HepG2 (cell line): ENCODE results near the gene SCML1. TPM values are rescaled to one million over a fixed set of nuclear protein-coding genes. Genes with fewer than 3 reads are reported as not detected.

Source experiments
- ARID4A ChIP-seq: sonication (generic); formaldehyde crosslinking; IDR thresholded peaks from 2 replicates; pipeline ENCODE4 v1.5.0; 2020; ENCODE audit warnings: mild to moderate bottlenecking, missing genetic modification reagents, borderline replicate concordance
- ATF1 ChIP-seq: IDR thresholded peaks from 2 replicates; pipeline ENCODE4 v1.6.1; 2016; ENCODE audit warnings: mild to moderate bottlenecking, control low read depth
- EZH2 ChIP-seq: conservative IDR thresholded peaks from 2 replicates; pipeline ENCODE4 v1.6.1; 2012; ENCODE audit warnings: mild to moderate bottlenecking, low read depth, low read length, moderate library complexity
- KLF16 ChIP-seq, 2 experiments: sonication (generic) in 1 of 2; formaldehyde crosslinking in 1 of 2; IDR thresholded peaks; 2 replicates each; pipeline versions ENCODE4 v1.6.1 to v1.8.0; 2016 to 2023; ENCODE audit warnings: missing genetic modification reagents in 2 of 2, missing compliant biosample characterization in 1 of 2
- MAF1 ChIP-seq: sonication (generic); formaldehyde crosslinking; IDR thresholded peaks from 2 replicates; pipeline ENCODE4 v1.5.0; 2020; ENCODE audit warnings: missing genetic modification reagents, borderline replicate concordance
- MAX ChIP-seq: IDR thresholded peaks from 2 replicates; pipeline ENCODE4 v1.6.1; 2012; ENCODE audit warnings: inconsistent platforms
- STAT6 ChIP-seq: sonication (generic); formaldehyde crosslinking; IDR thresholded peaks from 2 replicates; pipeline ENCODE4 v1.4.0; 2020; ENCODE audit warnings: missing genetic modification reagents, mild to moderate bottlenecking, borderline replicate concordance
- TCF7 ChIP-seq: sonication (generic); IDR thresholded peaks from 2 replicates; pipeline ENCODE4 v1.6.1; 2016; ENCODE audit warnings: antibody characterized with exemption, low read depth
- TGIF2 ChIP-seq: IDR thresholded peaks from 2 replicates; pipeline ENCODE4 v1.6.1; 2016; ENCODE audit warnings: control low read depth, missing compliant biosample characterization
- ZFX ChIP-seq: sonication (generic); formaldehyde crosslinking; IDR thresholded peaks from 2 replicates; pipeline ENCODE4 v1.4.0; 2020; ENCODE audit warnings: mild to moderate bottlenecking, low read depth, missing genetic modification reagents, moderate library complexity
- ZNF407 ChIP-seq: sonication (generic); formaldehyde crosslinking; IDR thresholded peaks from one replicate; pipeline ENCODE4 v1.5.1; 2020; ENCODE audit warnings: mild to moderate bottlenecking, missing genetic modification reagents; ENCODE audit errors: not compliant biosample characterization
- ZNF747 ChIP-seq: sonication (generic); formaldehyde crosslinking; IDR thresholded peaks from 2 replicates; pipeline ENCODE4 v1.8.1; 2023; ENCODE audit warnings: missing genetic modification reagents, mild to moderate bottlenecking, borderline replicate concordance
- ZNF768 ChIP-seq: sonication (generic); formaldehyde crosslinking; IDR thresholded peaks from 2 replicates; pipeline ENCODE4 v1.4.0; 2020; ENCODE audit warnings: missing genetic modification reagents
- polyA plus RNA-seq, 8 experiments: library from polyadenylated mRNA; depleted of rRNA in 3 of 8; stranded (reverse) in 7 of 8; unstranded in 1 of 8; fragments of >200 nt; fragmentation: Illumina TruSeq in 4 of 8; extraction: Trizol in 4 of 8; gene quantifications; 2 replicates each; pipeline versions ENCODE4 v1.2.1 to v1.2.3, GENCODE V29; 2011 to 2016; ENCODE audit warnings: low read depth in 4 of 8, missing spikeins in 1 of 8, mixed read lengths in 1 of 8; ENCODE audit not compliant: insufficient read depth in 1 of 8
- total RNA-seq, 5 experiments: library from RNA; depleted of rRNA; stranded (reverse); fragments of >200 nt; fragmentation: Illumina TruSeq; extraction: Trizol; gene quantifications; 2 replicates each; pipeline ENCODE4 v1.2.3, GENCODE V29; 2016; ENCODE audit warnings: low read depth in 1 of 5

The SCML1 gene
- total and polyA plus RNA-seq, 2 of the 13 experiments (the other 11 are each of a cell fraction or from before 2014, with no cell fraction given), result 24.2 to 129 TPM

GRCh38 chrX:17737986-17738713 lies 857 bp downstream of the SCML1 start (continued):
- peak; percentile 46; the same call in 1 of the 2 replicates for TF ChIP-seq ARID4A (CRISPR knock-in tag)
- no peak for TF ChIP-seq ZNF768
- no peak for TF ChIP-seq ATF1 (CRISPR knock-in tag)
- peak; percentile 56; the same call in 1 of the 2 replicates for TF ChIP-seq ZFX (CRISPR knock-in tag)
- TF ChIP-seq MAX, result peak; percentile 75
- TF ChIP-seq KLF16 (CRISPR knock-in tag; IDR thresholded peaks at IDR 0.05), result 0 out of 4 replicates have a peak, but pooled peaks of 1 of the 2 experiments have one; percentile 19
- no peak for TF ChIP-seq ZNF407 (CRISPR knock-in tag)
- no peak for TF ChIP-seq STAT6
- no peak for TF ChIP-seq MAF1 (CRISPR knock-in tag)
- TF ChIP-seq ZNF747 (CRISPR knock-in tag), result no peak
- TF ChIP-seq TCF7, result peak; percentile 14
- peak; percentile 31; the same call in 1 of the 2 replicates for TF ChIP-seq TGIF2 (CRISPR knock-in tag)
- TF ChIP-seq EZH2, result no peak
